Caco-2 (cell line): ENCODE data around the gene CHRNA7. TPM values are rescaled to one million over a fixed set of nuclear protein-coding genes. Genes with fewer than 3 reads are reported as not detected.
"Not testable (repeated sequence)": the region's sequence is repeated elsewhere in the genome, so short reads cannot be mapped to it uniquely, and the experiment has no call there.

Experiments
- BruUV-seq: library from RNA; stranded (reverse); fragments of 400-500 nt; replicated peaks from 2 replicates; lab custom pipeline; 2021; lab: Mats Ljungman, UMichigan
- CTCF ChIA-PET: fragments of 300-600 bp; sonication (Branson Sonifier 250); formaldehyde crosslinking; loops from one replicate; lab custom pipeline; 2022; ENCODE audit warnings: antibody characterized with exemption; lab: Charles Lee
- POLR2A ChIA-PET: fragments of 300-600 bp; sonication (Branson Sonifier 250); formaldehyde crosslinking; loops from one replicate; lab custom pipeline; 2022; ENCODE audit warnings: antibody characterized with exemption; lab: Charles Lee
- DNase-seq, 2 experiments: peaks; one replicate each; pipeline versions ENCODE4 v3.0.0 to v3.0.0-alpha.2; 2020 to 2022
- H3K27me3 ChIP-seq: replicated peaks from 2 replicates; pipeline ENCODE4 v1.6.0; 2011; ENCODE audit warnings: low read length; ENCODE audit not compliant: control insufficient read depth, insufficient read depth
- H3K36me3 ChIP-seq: 2 replicates; pipeline ENCODE4 v1.5.1; 2011; ENCODE audit warnings: low read length; ENCODE audit not compliant: control insufficient read depth, insufficient read depth
- H3K4me1 ChIP-seq: fragments of 250-450 bp; sonication (Bioruptor Pico); 2 replicates; pipeline ENCODE4 v1.5.1; 2020; ENCODE audit warnings: mild to moderate bottlenecking
- H3K4me3 ChIP-seq: 2 replicates; pipeline ENCODE4 v1.5.1; 2011; ENCODE audit warnings: low read depth, mild to moderate bottlenecking, control low read depth, low read length
- H3K9me3 ChIP-seq: fragments of 250-450 bp; sonication (Bioruptor Pico); 2 replicates; pipeline ENCODE4 v1.5.1; 2020; ENCODE audit warnings: mild to moderate bottlenecking, moderate library complexity
- H3K27ac Mint-ChIP-seq: one replicate; pipeline ENCODE4 v1.8.0; 2022; ENCODE audit warnings: mixed read lengths; ENCODE audit not compliant: unreplicated experiment
- H3K27me3 Mint-ChIP-seq: one replicate; pipeline ENCODE4 v1.8.0; 2022; ENCODE audit warnings: mixed read lengths; ENCODE audit not compliant: insufficient read depth, unreplicated experiment
- H3K36me3 Mint-ChIP-seq: one replicate; pipeline ENCODE4 v1.8.0; 2022; ENCODE audit warnings: mild to moderate bottlenecking, mixed read lengths; ENCODE audit not compliant: insufficient read depth, unreplicated experiment
- H3K4me1 Mint-ChIP-seq: one replicate; pipeline ENCODE4 v1.8.0; 2022; ENCODE audit warnings: low read depth, mixed read lengths; ENCODE audit not compliant: unreplicated experiment
- H3K4me3 Mint-ChIP-seq: one replicate; pipeline ENCODE4 v1.8.0; 2022; ENCODE audit warnings: mild to moderate bottlenecking, moderate library complexity, mixed read lengths; ENCODE audit not compliant: unreplicated experiment
- H3K9me3 Mint-ChIP-seq: one replicate; pipeline ENCODE4 v1.8.0; 2022; ENCODE audit warnings: mixed read lengths; ENCODE audit not compliant: unreplicated experiment
- CTCF ChIP-seq, 2 experiments: fragments of 200-600 bp in 1 of 2; IDR thresholded peaks; 1 replicate in 1 of 2; 2 replicates in 1 of 2; pipeline versions ENCODE4 v1.5.1 to v1.8.0; 2011 to 2022; ENCODE audit warnings: antibody characterized with exemption in 1 of 2, control low read depth in 1 of 2, inconsistent platforms in 1 of 2, low read depth in 1 of 2, low read length in 1 of 2, mild to moderate bottlenecking in 1 of 2, moderate library complexity in 1 of 2; ENCODE audit not compliant: insufficient read depth in 1 of 2, severe bottlenecking in 1 of 2, unreplicated experiment in 1 of 2
- intact Hi-C: fragments of 100-400 bp; cut with micrococcal nuclease; formaldehyde crosslinking; loops from one replicate; pipeline ENCODE4 v1.10.0; 2022; ENCODE audit not compliant: unreplicated experiment
- total RNA-seq: library from RNA; stranded (reverse); gene quantifications from 2 replicates; pipeline ENCODE4 v1.2.3, GENCODE V29; 2022

The CHRNA7 gene
- total RNA-seq, 1 experiment from 2014 or later = 0.11 TPM

GRCh38 chr15:32134842-32135241 is 104.5 kb downstream of the CHRNA7 start:
- no peak for DNase-seq
- no peak for TF ChIP-seq CTCF (IDR thresholded peaks at IDR 0.05; ENCODE audit: insufficient read depth in 1 of 2, low read depth in 1 of 2, low read length in 1 of 2, severe bottlenecking in 1 of 2, unreplicated experiment in 1 of 2)
- no peaks in the 10 kb centered on the region for H3K36me3 ChIP-seq
- H3K9me3 Mint-ChIP-seq = no peaks in the 10 kb centered on the region
- intact Hi-C loops = no loop called here
- CTCF ChIA-PET = no interaction called here
- no peaks in the 10 kb centered on the region for H3K36me3 Mint-ChIP-seq
- no peaks in the 10 kb centered on the region for H3K4me1 ChIP-seq
- H3K27me3 ChIP-seq = no peaks in the 10 kb centered on the region
- BruUV-seq = no TSS peak
- POLR2A ChIA-PET = no interaction called here
- H3K27me3 Mint-ChIP-seq = peaks cover 5% of the 10 kb centered on the region
- H3K4me3 Mint-ChIP-seq = no peak overlapping the region
- H3K9me3 ChIP-seq = no peaks in the 10 kb centered on the region
- H3K4me3 ChIP-seq = no peak overlapping the region
- H3K4me1 Mint-ChIP-seq = no peaks in the 10 kb centered on the region
- no peak overlapping the region for H3K27ac Mint-ChIP-seq

- Mint-ChIP-seq H3K4me3 (no peak overlapping the region), H3K9me3 (no peaks in the 10 kb centered on the region), H3K36me3 (no peaks in the 10 kb centered on the region), H3K4me1 (no peaks in the 10 kb centered on the region), H3K27me3 (peaks cover 5% of the 10 kb centered on the region), H3K27ac (no peak overlapping the region)
- H3K4me1 ChIP-seq = no peaks in the 10 kb centered on the region
- ChIA-PET POLR2A (no interaction called here), CTCF (no interaction called here)
- intact Hi-C loops = no loop called here
- TF ChIP-seq CTCF (IDR thresholded peaks at IDR 0.05; ENCODE audit: insufficient read depth in 1 of 2, low read depth in 1 of 2, low read length in 1 of 2, severe bottlenecking in 1 of 2, unreplicated experiment in 1 of 2) = no peak
- DNase-seq = no peak
- no TSS peak for BruUV-seq
- H3K27me3 ChIP-seq = no peaks in the 10 kb centered on the region
- no peaks in the 10 kb centered on the region for H3K36me3 ChIP-seq
- H3K9me3 ChIP-seq = no peaks in the 10 kb centered on the region
- H3K4me3 ChIP-seq = no peak overlapping the region
Observed at GRCh38 chr15:32135335-32135734, 105.0 kb downstream of the CHRNA7 start.

- H3K9me3 ChIP-seq, H3K4me3 ChIP-seq, H3K36me3 ChIP-seq, H3K4me1 Mint-ChIP-seq, DNase-seq, H3K4me3 Mint-ChIP-seq, H3K4me1 ChIP-seq, BruUV-seq, H3K27ac Mint-ChIP-seq, H3K9me3 Mint-ChIP-seq, H3K36me3 Mint-ChIP-seq, POLR2A ChIA-PET, CTCF ChIA-PET, intact Hi-C loops, H3K27me3 ChIP-seq: not testable (repeated sequence)
- peaks cover 17% of the 10 kb centered on the region for H3K27me3 Mint-ChIP-seq
Observed at GRCh38 chr15:32145512-32145911, 115.2 kb downstream of the CHRNA7 start.
